Daoy (cell line): ENCODE measurements around the gene NEK6. TPM values are rescaled to one million over a fixed set of nuclear protein-coding genes. Genes with fewer than 3 reads are reported as not detected.

ENCODE experiments used
- DNase-seq: peaks from one replicate; pipeline ENCODE4 v3.0.0-alpha.2; 2015; ENCODE audit warnings: low read depth
- total RNA-seq: library from RNA; depleted of rRNA; stranded (reverse); fragments of >200 nt; shearing (Covaris generic); gene quantifications from 2 replicates; pipeline ENCODE4 v1.2.3, GENCODE V29; 2014; rRNA removed

The NEK6 gene
- total RNA-seq: 40.6 and 41.9 TPM in 2 replicates

DNA sequence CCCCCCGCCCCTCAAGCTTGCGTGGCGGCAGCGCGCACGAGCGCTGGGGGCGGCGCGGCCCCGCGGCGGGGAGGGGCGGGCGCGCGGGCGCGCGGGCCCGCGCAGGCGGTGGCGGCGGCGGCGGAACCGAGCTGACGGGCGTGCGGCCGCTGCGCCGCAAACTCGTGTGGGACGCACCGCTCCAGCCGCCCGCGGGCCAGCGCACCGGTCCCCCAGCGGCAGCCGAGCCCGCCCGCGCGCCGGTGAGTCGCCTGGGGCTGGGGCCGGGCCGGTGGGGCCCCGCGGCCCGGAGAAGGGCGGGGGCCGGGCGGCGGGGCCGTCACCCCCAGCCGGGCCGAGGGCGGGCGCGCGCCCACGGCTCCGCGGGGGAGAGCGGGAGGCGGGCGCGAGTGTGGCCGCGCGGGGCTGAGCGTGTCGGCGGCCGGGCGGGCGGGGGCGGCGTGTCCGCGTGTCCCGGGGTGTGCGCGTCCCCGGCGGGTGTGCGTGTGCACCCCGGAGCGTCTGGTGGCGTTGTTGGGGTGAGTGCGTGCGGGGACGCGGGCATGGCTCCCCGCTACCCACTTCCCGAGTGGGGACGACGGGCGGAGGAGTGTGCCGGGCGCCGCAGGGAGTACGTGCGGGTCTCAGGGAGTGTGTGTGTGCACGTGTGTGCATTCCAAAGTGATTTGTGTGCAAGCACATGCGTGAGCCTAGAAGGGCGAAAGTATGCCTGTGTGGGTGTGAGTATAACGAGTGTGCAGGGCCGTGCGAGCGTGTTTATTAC, at the start of gene NEK6:
Gene NEK6 (plus strand): TSS at position 106 of the 763 bp plus-strand sequence. CDS start 44,016 bp downstream, outside the sequence.
- DNase-seq: peak; percentile 64

- no peak for DNase-seq
Observed at GRCh38 chr9:124208571-124208970, 49.2 kb upstream of the NEK6 start.

GRCh38 chr9:124209279-124209678, 48.5 kb upstream of the NEK6 start:
- no peak for DNase-seq

- DNase-seq: no peak
Observed at GRCh38 chr9:124209774-124210173, 48.0 kb upstream of the NEK6 start.

DNA sequence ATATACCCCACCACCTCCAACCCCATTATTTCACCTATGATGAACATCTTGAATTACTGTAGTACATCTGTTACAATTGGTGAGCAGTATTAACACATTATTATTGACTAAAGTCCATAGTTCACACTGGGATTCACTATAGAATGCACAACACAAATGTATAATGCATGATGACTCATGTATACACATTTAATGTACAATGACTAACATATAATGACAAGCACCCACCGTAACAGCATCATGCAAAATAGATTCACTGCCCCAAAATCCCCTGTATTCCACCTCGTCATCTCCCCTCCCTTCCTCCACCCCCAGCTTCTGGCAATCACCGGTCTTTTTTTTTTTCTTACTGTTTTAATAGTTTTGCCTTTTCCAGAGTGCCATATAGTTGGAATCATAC, 47.1 kb upstream of the NEK6 start:
- peak; percentile 55 for DNase-seq

DNA sequence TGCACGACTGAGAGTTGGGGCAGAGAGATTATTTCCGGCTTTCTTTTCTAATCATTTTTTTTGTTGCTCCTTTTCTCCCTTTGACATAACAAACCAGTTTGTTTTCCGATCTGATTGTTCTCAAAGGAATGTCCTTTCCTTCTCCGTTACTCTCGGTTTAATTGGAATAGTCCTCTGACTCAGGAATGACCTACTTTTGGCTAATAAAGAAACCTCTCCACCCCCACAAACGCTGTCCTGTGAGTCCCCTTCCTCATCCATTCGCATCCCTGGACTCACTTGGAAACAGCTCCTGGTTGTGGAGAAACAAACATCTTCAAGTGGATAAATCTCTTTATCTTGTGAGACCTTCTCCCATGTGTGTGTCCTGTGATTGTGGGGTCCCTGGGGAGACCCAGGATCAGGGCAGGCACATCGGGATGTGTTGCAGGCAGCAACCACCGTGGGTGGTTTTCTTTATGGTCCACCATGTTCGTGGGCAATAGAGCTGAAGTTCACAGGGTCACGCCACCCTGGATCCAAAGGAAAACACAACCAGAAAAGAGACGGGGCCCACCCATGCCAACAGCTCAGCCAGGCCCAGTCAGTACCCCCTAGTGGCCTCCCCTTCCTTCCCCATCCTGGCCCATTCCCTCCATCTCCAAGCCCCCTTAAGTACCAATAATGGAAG, 45.2 kb upstream of the NEK6 start:
- DNase-seq: peak; percentile 75

- no peak for DNase-seq
Observed at GRCh38 chr9:124213396-124213795, 44.4 kb upstream of the NEK6 start.

- no peak for DNase-seq
Observed at GRCh38 chr9:124214116-124214515, 43.6 kb upstream of the NEK6 start.

DNA sequence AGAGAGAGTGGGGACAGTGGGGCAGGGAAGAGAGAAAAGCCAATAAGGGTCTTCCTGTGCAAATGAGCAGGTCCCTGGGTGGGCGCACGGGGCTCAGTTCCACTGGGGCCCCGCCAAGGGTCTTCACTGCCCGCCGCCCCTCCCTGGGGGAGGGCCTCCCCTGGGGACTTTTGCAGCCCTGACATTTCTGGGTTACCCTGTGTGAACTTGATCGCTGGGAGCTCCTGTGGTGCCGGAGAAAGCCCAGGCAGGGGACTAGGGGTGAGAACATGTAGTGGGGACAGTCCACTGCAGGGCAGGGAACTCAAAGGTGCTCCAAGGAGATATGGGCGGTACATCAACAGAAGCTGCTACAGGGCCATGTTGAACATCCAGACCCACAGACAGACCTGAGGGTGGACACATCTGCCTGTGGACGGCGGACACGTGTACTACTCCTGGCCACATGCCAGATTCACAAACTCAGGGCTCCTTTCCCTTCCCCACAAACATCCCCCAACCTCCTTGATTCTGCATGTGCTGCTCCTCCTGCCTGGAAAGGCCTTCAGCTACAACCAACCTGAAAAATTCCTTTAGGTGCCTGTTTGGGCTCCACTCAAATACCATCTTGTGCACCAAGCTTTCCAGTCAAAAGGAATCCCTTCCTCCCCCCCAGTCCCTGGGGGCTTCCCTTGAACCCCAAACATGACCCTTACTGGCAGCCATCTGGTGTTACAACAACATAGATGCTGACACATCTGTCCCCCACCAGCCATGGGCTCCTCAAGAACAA, 43.0 kb upstream of the NEK6 start:
- DNase-seq: no peak

DNA sequence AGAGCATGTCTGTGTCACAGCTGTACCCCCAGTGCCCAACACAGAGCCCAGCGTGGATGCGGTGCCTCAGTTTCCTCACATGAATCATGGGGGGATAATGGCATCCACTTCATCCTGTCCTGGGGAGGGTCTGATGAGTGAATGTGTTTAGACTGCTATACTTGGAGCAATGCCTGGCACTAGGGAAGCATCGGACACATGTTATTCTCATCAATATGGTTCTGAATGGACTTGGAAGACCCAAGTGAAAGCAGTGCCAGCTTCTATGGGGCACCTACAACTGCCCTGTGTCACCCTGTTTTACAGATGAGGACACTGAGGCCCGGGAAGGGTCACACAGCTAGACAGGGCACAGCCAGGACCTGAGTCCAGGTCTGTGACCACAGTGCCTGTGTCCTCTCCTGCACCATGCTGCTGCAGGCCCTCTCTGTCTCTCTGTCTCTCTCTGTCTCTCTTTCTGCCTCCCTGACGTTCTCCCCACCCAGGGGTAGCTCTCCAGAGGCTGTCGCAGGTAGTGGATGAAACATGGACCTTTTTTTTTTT, 42.3 kb upstream of the NEK6 start:
- no peak for DNase-seq

- DNase-seq: no peak
Observed at GRCh38 chr9:124215956-124216355, 41.8 kb upstream of the NEK6 start.

DNA sequence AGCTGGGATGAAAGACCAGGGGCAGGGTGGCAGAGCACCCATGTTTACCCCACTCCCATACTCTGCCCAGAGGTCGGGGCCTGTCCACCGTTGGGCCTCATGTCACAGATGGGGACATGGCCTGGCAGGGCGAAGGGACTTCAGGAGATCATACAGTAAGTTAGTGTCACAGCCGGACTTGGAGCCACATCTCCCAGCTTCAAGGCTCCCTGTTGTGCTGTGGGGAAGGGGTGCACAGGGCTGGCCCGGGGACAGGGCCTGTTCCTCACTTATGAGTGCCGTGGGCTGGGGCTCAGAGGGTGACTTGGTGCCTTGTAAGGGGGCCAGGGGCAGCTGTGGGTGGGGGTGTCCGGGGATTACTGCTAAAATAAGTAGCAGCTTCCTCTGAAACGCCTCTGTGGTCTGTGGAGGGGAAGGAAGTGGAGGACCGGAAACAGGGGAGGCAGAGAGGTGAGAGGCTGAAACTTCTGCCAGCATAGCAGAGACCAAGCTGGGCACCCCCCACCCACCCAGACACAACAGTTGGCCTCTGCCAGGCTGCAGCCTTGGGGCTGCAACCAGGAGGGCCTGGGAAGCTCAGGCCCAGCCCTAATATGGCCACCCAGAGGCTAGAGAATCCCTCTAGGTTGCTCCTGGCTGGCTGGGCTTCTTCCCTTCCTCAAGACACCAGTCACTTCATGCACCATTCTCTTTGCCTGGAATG, 41.1 kb upstream of the NEK6 start:
- DNase-seq: no peak

DNA sequence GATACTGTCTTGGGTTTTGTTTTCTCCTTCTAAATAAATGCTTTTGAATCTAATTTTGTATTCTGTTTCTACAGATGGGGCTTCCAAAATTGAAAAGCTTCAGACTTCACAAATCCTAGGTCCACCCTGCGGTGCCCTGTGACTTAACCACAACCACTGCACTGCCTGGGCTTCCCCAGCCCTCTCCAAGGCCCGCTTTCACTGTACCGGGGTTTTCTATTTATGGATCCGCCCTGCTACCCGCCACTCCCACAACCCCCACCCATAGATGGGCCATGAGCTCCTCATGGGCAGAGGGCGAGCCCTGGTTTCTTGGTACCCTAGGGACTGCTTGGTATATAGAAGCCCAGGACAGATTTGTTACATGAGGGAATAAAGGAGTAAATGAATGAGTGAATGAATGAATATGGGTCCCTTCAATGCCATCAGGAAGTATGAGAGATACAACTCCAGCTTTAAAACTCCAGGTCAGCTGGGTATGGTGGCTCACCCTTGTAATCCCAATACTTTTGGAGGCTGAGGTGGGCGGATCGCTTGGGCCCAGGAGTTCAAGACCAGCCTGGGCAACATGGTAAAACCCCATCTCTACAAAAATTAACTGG, 39.8 kb upstream of the NEK6 start:
- no peak for DNase-seq

DNA sequence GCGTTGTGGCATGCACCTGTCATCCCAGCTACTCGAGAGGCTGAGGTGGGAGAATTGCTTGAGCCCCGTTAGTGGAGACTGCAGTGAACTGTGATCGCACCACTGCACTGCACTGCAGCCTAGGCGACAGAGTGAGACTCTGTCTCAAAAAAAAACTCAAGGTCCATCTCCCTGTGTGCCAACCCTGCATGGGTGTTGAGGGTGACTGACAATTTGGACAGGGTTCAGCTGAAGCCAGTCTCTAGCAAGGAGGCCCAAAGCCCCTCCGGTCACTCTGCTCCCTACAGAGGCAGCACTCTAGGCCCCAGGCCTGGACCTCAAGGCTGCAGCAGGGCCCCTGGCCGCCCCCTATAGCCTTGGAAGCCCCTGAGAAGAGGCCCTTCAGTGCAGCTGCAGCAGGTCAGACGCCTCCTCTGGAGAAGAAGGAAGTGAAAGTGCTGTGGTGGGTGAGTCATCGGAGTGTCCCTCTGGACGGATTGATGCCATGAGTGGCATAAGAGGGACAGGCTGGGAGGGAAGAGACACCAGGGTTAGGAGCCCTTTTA, 39.2 kb upstream of the NEK6 start:
- DNase-seq: peak; percentile 84

- DNase-seq: no peak
Observed at GRCh38 chr9:124218987-124219461, 38.7 kb upstream of the NEK6 start.

DNA sequence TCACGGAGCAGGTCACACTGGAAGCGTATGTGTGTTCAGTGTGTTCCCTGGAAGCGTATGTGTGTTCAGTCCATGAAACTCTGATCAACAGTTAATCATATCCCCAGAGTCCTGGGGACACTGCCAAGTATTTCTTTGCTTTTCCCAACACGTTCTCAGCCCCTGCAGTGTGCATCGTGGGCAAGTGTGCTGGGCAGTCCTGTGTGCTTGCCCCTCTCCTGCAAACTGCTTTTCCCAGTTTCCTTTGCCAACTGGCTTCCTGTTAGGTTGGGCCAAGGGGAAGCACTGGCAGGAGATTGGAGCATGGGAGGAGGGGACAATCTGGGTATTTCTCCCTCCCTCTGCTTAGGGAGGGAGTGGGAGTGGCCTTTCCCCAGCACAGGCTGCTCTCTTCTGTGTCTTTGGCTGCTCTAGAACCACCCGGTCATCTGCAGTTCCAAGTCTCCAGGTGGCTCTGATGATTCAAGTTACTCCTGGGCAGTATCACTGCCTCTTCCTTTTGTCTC, 36.8 kb upstream of the NEK6 start:
- DNase-seq: peak; percentile 53

- DNase-seq: no peak
Observed at GRCh38 chr9:124221676-124222075, 36.1 kb upstream of the NEK6 start.

DNA sequence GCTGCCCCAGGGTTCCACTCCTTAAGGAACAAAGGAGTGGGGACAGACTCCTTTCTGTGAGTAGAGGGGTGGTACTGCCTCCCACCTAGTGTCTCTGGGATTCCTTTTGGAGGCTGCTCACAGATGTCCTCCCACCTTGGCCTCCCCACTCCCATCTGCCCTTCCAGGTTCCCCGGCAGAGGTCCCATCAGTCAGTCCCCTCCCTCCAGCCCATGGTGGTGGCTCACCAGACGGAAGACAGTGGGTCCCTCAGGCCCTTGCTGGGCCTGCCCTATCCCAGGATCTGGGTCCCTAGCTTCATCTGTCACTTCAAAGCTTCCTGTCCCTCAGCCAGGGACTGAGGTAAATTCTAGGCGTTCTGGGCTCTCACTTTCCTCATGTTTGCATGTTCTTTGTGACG, 35.6 kb upstream of the NEK6 start:
- DNase-seq: no peak

- DNase-seq: peak; percentile 54
Observed at GRCh38 chr9:124222918-124223720, 34.6 kb upstream of the NEK6 start.

DNA sequence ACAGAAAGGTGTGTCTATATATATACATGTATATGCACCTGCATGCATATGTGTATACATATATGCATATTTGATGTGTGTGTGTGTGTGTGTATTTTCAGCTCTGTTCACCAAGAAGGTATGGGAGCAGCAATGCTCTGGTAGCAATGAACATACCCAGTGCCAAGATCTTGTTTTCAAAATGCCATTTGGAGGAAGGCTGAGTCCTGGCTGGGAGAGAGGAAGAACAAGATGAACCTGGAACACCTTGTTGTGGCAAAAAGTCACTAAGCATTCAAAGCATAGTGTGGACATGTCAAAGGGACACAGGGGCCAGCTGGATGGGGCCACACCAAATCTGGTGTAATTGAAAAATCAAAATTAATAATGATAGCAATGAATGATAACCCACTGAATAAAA, 31.8 kb upstream of the NEK6 start:
- DNase-seq: no peak
